GM12878 (cell line): ENCODE measurements around the gene BICRAL. TPM values are rescaled to one million over a fixed set of nuclear protein-coding genes. Genes with fewer than 3 reads are reported as not detected.

Experiments
- BHLHE40 ChIP-seq, 2 experiments: fragments of 450-650 bp in 1 of 2; IDR thresholded peaks; 2 replicates each; pipeline ENCODE4 v1.6.1; 2011 to 2017; ENCODE audit warnings: low read depth in 2 of 2, borderline replicate concordance in 1 of 2, improper control_type of control experiment in 1 of 2, low read length in 1 of 2, mild to moderate bottlenecking in 1 of 2
- BRCA1 ChIP-seq: IDR thresholded peaks from 2 replicates; pipeline ENCODE4 v1.6.1; 2011; ENCODE audit warnings: low read depth, low read length, improper control_type of control experiment
- CBX3 ChIP-seq: fragments of 200-600 bp; sonication (generic); IDR thresholded peaks from 2 replicates; pipeline ENCODE4 v1.6.1; 2016; ENCODE audit warnings: low read depth, borderline replicate concordance
- CREB1 ChIP-seq: IDR thresholded peaks from 2 replicates; pipeline ENCODE4 v1.6.1; 2012; ENCODE audit warnings: low read depth, mild to moderate bottlenecking, inconsistent platforms
- DPF2 ChIP-seq: fragments of 450-650 bp; IDR thresholded peaks from 2 replicates; pipeline ENCODE4 v1.6.1; 2017; ENCODE audit warnings: mild to moderate bottlenecking
- EGR1 ChIP-seq, 2 experiments: IDR thresholded peaks; 1 replicate in 1 of 2; 2 replicates in 1 of 2; pipeline ENCODE4 v1.6.1; 2011 to 2012; ENCODE audit warnings: low read depth in 2 of 2, low read length in 2 of 2, borderline replicate concordance in 1 of 2, mild to moderate bottlenecking in 1 of 2, moderate library complexity in 1 of 2
- ESRRA ChIP-seq: IDR thresholded peaks from 2 replicates; pipeline ENCODE4 v1.6.1; 2012; ENCODE audit warnings: mild to moderate bottlenecking, low read length, improper control_type of control experiment
- EZH2 ChIP-seq: IDR thresholded peaks from 2 replicates; pipeline ENCODE4 v1.6.1; 2012; ENCODE audit warnings: low read depth, mild to moderate bottlenecking, control low read depth, inconsistent platforms, low read length, borderline replicate concordance; ENCODE audit not compliant: control insufficient read depth
- FOS ChIP-seq: IDR thresholded peaks from 3 replicates; pipeline ENCODE4 v1.6.1; 2011; ENCODE audit warnings: borderline replicate concordance; ENCODE audit not compliant: insufficient read length; ENCODE audit errors: extremely low read depth
- JUND ChIP-seq: IDR thresholded peaks from 2 replicates; pipeline ENCODE4 v1.6.1; 2012; ENCODE audit warnings: low read depth, mild to moderate bottlenecking, low read length, improper control_type of control experiment, moderate library complexity
- KDM1A ChIP-seq: fragments of 200-600 bp; sonication (generic); IDR thresholded peaks from 2 replicates; pipeline ENCODE4 v1.6.1; 2016; ENCODE audit warnings: borderline replicate concordance
- MYB ChIP-seq: fragments of 150-350 bp; IDR thresholded peaks from 2 replicates; pipeline ENCODE4 v1.6.1; 2014; ENCODE audit warnings: mild to moderate bottlenecking, low read depth, low read length, borderline replicate concordance
- MYC ChIP-seq: IDR thresholded peaks from 2 replicates; pipeline ENCODE4 v1.6.1; 2011; ENCODE audit warnings: mild to moderate bottlenecking, low read length, moderate library complexity, inconsistent platforms; ENCODE audit not compliant: insufficient read depth, insufficient replicate concordance, insufficient read length, severe bottlenecking
- NR2F1 ChIP-seq: fragments of 450-650 bp; conservative IDR thresholded peaks from 2 replicates; pipeline ENCODE4 v1.6.1; 2017; ENCODE audit warnings: mild to moderate bottlenecking
- NRF1 ChIP-seq: conservative IDR thresholded peaks from 2 replicates; pipeline ENCODE4 v1.6.1; 2011; ENCODE audit warnings: mild to moderate bottlenecking, low read depth, low read length, improper control_type of control experiment
- POU2F2 ChIP-seq: IDR thresholded peaks from 3 replicates; pipeline ENCODE4 v1.6.1; 2011; ENCODE audit warnings: low read depth, mild to moderate bottlenecking, low read length, borderline replicate concordance
- RAD51 ChIP-seq: fragments of 450-650 bp; IDR thresholded peaks from 2 replicates; pipeline ENCODE4 v1.6.1; 2016; ENCODE audit warnings: moderate library complexity, mild to moderate bottlenecking, inconsistent platforms
- SMAD5 ChIP-seq: IDR thresholded peaks from 2 replicates; pipeline ENCODE4 v1.6.1; 2016; ENCODE audit warnings: antibody characterized with exemption, low read depth
- SPI1 ChIP-seq: IDR thresholded peaks from 2 replicates; pipeline ENCODE4 v1.6.1; 2011; ENCODE audit warnings: low read depth, mild to moderate bottlenecking, low read length, moderate library complexity, borderline replicate concordance; ENCODE audit not compliant: insufficient read depth
- SREBF1 ChIP-seq: IDR thresholded peaks from 2 replicates; pipeline ENCODE4 v1.6.1; 2012; ENCODE audit warnings: mild to moderate bottlenecking, low read length
- STAT3 ChIP-seq: IDR thresholded peaks from 2 replicates; pipeline ENCODE4 v1.6.1; 2011; ENCODE audit warnings: low read depth, low read length, improper control_type of control experiment
- SUPT20H ChIP-seq: IDR thresholded peaks from 2 replicates; pipeline ENCODE4 v1.6.1; 2011; ENCODE audit warnings: low read depth, mild to moderate bottlenecking, low read length, moderate library complexity, borderline replicate concordance; ENCODE audit not compliant: control insufficient read depth
- TAF1 ChIP-seq: IDR thresholded peaks from 2 replicates; pipeline ENCODE4 v1.6.1; 2011; ENCODE audit warnings: mild to moderate bottlenecking, low read depth, low read length, borderline replicate concordance
- TBL1XR1 ChIP-seq: IDR thresholded peaks from 2 replicates; pipeline ENCODE4 v1.6.1; 2012; ENCODE audit warnings: low read depth, low read length, improper control_type of control experiment
- TCF12 ChIP-seq: IDR thresholded peaks from 2 replicates; pipeline ENCODE4 v1.6.1; 2011; ENCODE audit warnings: low read depth, mild to moderate bottlenecking, low read length
- YBX1 ChIP-seq: fragments of 450-650 bp; IDR thresholded peaks from 2 replicates; pipeline ENCODE4 v1.6.1; 2016; ENCODE audit warnings: antibody characterized with exemption
- ZNF217 ChIP-seq: fragments of 450-650 bp; IDR thresholded peaks from 2 replicates; pipeline ENCODE4 v1.6.1; 2017; ENCODE audit warnings: antibody characterized with exemption, mild to moderate bottlenecking
- ZNF622 ChIP-seq: fragments of 450-650 bp; IDR thresholded peaks from 2 replicates; pipeline ENCODE4 v1.6.1; 2017; ENCODE audit warnings: mild to moderate bottlenecking, inconsistent platforms
- polyA plus RNA-seq, 11 experiments: library from polyadenylated mRNA; depleted of rRNA in 4 of 11; unstranded in 6 of 11; stranded (reverse) in 5 of 11; fragments of >200 nt; fragmentation: Nextera tagmentation in 4 of 11; fragmentation: Illumina TruSeq in 1 of 11; extraction: Ambion mirVana in 4 of 11; extraction: Trizol in 1 of 11; gene quantifications; 1 replicate in 1 of 11; 2 replicates in 10 of 11; pipeline versions ENCODE4 v1.2.1 to v1.2.3, GENCODE V29; 2011 to 2016; ENCODE audit warnings: inconsistent platforms in 2 of 11, missing spikeins in 2 of 11, low read depth in 1 of 11
- total RNA-seq, 4 experiments: library from RNA; depleted of rRNA in 3 of 4; stranded (reverse); fragments of >200 nt in 3 of 4; fragmentation: Illumina TruSeq in 1 of 4; extraction: Trizol in 1 of 4; gene quantifications; 2 replicates each; pipeline versions ENCODE4 v1.2.1 to v1.2.3, GENCODE V29; 2013 to 2021
- TF ChIP-seq, protein P1 (sequence below): fragments of 450-650 bp; IDR thresholded peaks from 2 replicates; pipeline ENCODE4 v1.6.1; 2017; ENCODE audit warnings: mild to moderate bottlenecking
- TF ChIP-seq, protein P2 (sequence below): IDR thresholded peaks from 2 replicates; pipeline ENCODE4 v1.6.1; 2011; ENCODE audit warnings: borderline replicate concordance, low read depth, mild to moderate bottlenecking, moderate library complexity, mixed read lengths, low read length; ENCODE audit not compliant: insufficient read depth; ENCODE audit errors: extremely low read length

Gene BICRAL
- total and polyA plus RNA-seq, 10 of the 15 experiments (the other 5 are each of a cell fraction or from before 2014, with no cell fraction given), result 1.9 to 16.6 (median 8.5) TPM

GRCh38 chr6:42777126-42777822 is 4.6 kb upstream of the BICRAL start (continued):
- TF ChIP-seq BRCA1 (no peak), CBX3 (no peak), ESRRA (no peak), SREBF1 (no peak), SPI1 (no peak), EGR1 (IDR thresholded peaks at IDR 0.05; ENCODE audit: borderline replicate concordance in 1 of 2, low read depth in 2 of 2, low read length in 2 of 2) (no peak), NR2F1 (0 out of 2 replicates have a peak, but pooled peaks have one; percentile 30), JUND (peak; percentile 76; the same call in 1 of the 2 replicates), ZNF622 (no peak), MYB (no peak), CREB1 (no peak), DPF2 (peak; percentile 66; the same call in 1 of the 2 replicates), TBL1XR1 (peak; percentile 45), SUPT20H (no peak), MYC (no peak), BHLHE40 (IDR thresholded peaks at IDR 0.05; ENCODE audit: borderline replicate concordance in 1 of 2, low read depth in 2 of 2, low read length in 1 of 2) (no peak), KDM1A (no peak), NRF1 (no peak), EZH2 (no peak), YBX1 (no peak), STAT3 (0 out of 2 replicates have a peak, but pooled peaks have one; percentile 15), TCF12 (peak; percentile 67; the same call in 1 of the 2 replicates), POU2F2 (no peak), SMAD5 (no peak), ZNF217 (peak; percentile 96), TAF1 (0 out of 2 replicates have a peak, but pooled peaks have one; percentile 19), FOS (no peak), RAD51 (no peak)
- TF ChIP-seq, protein P1, sequence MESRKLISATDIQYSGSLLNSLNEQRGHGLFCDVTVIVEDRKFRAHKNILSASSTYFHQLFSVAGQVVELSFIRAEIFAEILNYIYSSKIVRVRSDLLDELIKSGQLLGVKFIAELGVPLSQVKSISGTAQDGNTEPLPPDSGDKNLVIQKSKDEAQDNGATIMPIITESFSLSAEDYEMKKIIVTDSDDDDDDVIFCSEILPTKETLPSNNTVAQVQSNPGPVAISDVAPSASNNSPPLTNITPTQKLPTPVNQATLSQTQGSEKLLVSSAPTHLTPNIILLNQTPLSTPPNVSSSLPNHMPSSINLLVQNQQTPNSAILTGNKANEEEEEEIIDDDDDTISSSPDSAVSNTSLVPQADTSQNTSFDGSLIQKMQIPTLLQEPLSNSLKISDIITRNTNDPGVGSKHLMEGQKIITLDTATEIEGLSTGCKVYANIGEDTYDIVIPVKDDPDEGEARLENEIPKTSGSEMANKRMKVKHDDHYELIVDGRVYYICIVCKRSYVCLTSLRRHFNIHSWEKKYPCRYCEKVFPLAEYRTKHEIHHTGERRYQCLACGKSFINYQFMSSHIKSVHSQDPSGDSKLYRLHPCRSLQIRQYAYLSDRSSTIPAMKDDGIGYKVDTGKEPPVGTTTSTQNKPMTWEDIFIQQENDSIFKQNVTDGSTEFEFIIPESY, result no peak
- TF ChIP-seq, protein P2, sequence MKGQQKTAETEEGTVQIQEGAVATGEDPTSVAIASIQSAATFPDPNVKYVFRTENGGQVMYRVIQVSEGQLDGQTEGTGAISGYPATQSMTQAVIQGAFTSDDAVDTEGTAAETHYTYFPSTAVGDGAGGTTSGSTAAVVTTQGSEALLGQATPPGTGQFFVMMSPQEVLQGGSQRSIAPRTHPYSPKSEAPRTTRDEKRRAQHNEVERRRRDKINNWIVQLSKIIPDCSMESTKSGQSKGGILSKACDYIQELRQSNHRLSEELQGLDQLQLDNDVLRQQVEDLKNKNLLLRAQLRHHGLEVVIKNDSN, result no peak
